GM19099 (cell line): ENCODE data around the gene TAX1BP1.

Experiments used
- POLR2A ChIP-seq: IDR thresholded peaks from 3 replicates; pipeline ENCODE4 v1.6.1; 2011; ENCODE audit warnings: low read depth; ENCODE audit not compliant: insufficient read length; ENCODE audit errors: extremely low read depth

The TAX1BP1 gene

DNA sequence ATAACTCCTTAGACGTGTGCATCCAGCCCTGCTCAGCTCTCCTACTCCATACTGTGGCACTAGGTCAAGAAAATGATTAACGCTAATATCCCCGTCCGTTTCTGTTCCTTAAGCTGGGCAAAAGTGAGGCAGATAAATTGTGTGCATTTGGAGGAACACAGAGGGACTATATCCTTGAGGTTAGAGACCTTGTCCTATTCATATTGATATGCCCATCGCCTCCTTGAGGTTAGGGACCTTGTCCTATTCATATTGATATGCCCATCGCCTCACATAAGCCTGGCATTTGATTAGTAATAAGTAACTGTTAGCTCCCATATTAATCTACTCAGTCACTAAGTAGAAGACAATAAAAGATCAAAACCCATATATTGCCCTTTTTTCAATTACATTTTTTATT lies 12.9 kb upstream of the TAX1BP1 start:
- no peak for TF ChIP-seq POLR2A

DNA sequence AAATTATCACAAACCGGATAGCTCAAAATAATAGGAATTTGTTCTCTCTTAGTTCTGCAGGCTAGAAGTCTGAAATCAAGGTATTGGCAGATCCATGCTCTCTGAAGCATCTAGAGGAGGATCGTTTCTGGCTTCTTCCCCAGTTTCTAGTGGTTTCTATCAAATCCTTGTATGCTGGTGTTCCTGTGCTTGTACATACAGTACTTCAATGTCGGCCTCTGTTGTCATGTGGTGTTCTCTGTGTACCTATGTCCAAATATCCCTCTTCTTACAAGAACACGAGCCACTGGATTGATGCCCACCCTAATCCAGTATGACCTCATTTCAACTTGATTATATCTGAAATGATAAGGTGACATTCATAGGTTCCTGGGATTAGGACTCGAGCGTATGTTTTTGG lies 9.8 kb upstream of the TAX1BP1 start:
- TF ChIP-seq POLR2A = no peak

DNA sequence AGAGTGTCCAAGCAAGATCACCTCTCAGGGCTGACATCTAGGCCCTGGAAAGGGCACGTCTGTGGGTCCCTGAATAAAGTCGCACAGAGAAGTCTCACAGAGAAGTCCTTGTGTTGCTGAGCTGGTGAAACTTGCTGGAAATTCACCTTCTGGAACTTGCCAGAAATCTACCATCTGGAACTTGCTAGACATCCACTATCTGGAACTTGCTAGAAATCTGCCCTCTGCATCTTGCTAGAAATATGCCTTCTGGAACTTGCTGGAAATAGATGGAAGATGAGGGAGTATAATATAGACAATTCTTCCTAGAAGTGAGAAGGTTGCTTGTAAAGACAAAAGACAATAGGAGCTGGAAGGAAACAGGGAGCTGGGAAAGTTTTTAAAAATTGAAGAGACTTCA lies 5.4 kb upstream of the TAX1BP1 start:
- no peak for TF ChIP-seq POLR2A

DNA sequence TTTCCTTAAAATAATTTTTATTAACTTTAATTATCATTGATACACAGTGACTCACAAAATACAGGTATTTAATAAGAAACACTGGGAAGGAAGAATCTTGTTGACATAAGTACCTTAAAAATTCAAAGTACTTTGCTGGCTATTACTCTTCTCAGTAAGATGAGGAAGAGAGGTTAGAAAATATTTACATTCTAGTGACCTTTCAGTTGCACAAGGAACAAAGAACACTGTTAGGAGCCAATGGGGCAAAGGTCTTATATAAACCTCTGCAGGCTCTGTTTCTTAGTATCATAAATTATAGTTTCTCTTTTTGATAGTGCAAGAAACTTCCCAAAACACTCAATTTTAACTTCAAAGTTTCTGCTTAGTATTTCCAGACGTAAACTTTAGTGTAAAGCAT lies 4.8 kb upstream of the TAX1BP1 start:
- TF ChIP-seq POLR2A = no peak

DNA sequence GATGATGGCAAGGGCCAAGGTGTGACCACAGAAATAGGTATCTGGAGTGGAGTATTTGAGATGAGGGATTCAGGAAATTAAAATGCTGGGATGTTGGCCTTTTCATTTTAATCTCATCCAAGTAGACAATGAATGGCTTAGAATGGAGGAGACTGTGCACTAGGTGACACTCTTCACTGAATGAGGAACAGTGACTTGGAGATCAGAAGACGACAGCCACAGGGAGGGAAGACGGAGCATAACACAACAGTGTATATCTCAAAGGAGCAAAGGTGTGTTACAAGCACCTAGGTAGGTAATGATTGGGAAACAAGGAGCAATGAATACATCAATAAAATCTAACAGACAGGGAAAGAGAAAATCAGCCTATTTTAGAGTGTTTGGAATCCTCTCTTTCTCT lies 4.1 kb upstream of the TAX1BP1 start:
- no peak for TF ChIP-seq POLR2A

DNA sequence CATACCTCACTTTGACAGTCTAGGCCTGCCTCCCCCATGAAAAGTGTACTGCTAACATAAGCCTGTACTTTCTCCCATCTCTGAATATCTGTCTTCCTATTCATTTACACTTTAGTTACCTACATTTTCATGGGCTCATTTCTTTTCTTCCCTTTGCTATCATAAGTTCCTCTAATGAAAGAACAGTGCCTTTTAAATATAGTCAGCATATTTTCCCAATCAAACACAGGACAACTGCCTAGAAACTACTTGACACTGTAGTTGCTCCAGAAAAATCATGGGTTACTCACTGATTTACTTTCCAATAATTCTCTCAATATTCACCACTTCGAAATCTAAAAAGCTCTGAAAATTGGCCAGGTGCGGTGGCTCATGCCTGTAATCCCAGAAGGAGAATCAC lies 2.8 kb upstream of the TAX1BP1 start:
- TF ChIP-seq POLR2A = no peak

DNA sequence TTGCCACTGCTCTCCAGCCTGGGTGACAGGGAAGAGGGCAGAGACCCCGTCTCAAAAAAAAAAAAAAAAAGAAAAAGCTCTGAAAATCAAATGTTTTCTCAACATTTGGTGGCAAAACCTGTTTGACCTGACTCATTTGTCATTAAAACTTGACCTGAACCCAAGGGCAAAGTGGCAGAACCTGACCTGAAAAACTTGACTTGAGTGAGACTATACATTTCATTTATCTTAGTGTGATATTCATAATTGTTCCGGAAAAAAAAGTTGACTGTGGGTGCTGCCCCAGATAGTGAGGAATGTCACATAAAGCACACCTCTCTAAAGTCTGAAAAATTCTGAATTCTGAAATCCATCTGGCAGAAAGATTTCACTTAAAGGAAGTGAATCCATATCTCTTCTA lies 2.3 kb upstream of the TAX1BP1 start:
- no peak for TF ChIP-seq POLR2A

DNA sequence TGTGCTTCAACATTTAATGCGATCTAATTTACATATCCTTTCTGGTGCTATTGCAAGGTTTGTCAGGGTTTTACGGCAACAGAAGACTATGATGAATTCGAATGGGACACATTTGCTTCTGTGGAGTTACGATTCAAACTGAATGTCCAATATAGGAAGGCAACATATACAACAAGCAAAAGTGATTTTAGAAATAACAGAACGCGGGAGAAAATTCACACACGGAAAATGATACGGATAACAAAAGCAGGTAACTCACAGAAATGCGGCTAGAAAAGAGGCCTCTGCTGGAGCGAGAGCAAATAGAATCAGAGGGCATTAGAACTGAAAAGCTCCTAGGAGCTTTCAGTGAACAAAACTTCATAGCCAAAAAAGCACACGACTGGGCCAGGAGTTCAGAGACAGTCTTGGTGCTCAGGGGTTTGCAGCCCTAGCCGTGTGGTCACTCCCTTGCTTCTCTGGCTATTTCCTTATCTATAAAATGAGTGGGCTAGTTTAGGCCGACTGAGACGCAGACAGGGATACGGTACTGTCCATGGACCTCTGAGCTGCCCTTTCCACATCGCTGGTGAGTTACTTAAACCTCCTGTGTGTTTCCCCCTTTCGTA lies 557 bp upstream of the TAX1BP1 start:
- no peak for TF ChIP-seq POLR2A

DNA sequence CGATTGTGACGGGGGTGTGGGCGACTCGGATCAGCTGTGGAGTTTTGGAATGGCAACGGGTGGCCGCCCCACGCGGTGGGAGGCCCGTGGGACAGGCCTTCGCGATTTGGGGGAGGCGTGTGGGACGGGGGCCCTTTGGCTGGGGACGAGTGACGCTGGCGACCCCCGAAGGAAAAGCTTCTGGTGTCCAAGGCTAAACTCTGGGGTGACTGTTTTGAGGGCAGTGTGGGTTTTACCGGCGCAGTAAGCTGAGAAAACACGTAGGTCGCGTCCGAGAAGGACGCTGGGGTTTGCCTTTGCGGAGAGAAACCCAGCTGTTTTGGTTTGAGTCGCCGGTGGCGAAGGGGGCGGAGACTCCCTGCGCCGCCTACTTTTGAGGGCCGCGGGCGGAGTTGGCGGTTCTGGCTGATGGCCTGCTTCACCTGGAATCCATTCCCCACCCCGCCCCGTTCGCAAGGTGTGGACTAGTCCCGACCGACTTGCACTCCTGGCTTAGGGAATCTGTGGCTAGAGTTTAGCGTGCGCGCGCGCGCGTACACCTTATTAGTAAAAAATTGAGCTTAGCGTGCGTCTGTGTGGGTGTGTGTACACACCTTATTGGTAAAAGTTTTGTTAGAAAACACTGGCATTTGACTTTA lies 606 bp downstream of the TAX1BP1 start:
- peak; percentile 60 for TF ChIP-seq POLR2A

DNA sequence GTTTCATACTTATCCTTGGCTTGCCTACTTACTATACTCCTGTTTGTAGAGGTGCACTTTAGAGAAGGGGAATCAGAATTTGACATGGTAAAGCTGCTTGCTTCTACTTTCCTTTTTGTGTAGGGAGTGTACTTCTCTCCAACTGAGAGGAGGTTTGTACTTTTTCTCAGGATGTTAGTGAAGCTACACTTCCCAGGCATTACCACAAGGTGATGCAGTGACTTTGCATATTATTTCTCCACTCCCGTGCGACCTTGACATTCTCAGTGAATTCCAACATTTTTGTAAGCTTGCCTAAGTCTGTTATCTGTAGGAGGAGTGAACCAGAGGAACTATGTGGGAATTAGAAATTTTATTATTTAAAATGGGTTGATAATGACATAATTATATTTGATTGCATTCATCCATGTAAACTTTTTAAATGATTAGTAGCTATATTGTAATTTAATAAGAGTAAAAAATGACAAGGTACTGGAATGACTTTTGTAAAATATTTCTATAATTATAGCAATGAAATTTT lies 5.2 kb downstream of the TAX1BP1 start:
- no peak for TF ChIP-seq POLR2A

DNA sequence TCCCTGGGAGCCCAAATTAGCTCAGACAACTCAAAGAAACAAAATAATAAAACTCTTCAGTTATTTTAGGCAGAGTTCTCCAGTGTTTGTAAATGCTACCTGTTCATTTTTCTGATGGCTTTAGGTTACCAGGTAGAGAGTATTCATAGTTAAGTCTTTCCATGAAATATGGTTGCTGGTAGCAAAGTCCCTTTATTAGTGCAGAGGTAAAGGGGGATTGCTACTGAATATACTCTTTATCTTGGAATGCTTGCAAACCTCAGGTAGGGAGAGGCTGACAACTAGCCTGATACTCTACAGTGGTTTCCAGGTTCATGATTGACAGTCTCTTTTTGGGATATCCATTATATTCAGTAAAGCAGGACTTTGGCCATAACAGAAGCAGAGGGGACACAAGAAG lies 6.5 kb downstream of the TAX1BP1 start:
- TF ChIP-seq POLR2A = no peak

DNA sequence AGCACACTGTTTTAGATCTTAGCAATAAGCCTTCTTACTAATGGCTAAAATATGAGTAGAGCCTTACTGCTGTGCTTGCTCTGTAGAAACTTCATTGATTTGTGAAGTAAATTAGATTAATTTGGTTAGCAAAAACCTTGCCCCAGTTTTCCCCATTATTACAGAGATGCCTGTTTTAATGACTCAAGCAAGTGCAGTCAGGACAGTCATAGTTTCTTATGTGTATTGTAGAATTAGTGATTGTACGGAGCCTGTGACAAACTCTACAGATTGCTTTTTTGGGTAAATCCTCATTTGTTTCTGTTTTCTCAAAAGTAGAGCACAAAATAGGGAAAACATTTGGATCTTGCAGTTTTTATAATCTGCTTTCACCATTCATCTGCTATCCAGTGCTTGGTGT lies 7.0 kb downstream of the TAX1BP1 start:
- no peak for TF ChIP-seq POLR2A

DNA sequence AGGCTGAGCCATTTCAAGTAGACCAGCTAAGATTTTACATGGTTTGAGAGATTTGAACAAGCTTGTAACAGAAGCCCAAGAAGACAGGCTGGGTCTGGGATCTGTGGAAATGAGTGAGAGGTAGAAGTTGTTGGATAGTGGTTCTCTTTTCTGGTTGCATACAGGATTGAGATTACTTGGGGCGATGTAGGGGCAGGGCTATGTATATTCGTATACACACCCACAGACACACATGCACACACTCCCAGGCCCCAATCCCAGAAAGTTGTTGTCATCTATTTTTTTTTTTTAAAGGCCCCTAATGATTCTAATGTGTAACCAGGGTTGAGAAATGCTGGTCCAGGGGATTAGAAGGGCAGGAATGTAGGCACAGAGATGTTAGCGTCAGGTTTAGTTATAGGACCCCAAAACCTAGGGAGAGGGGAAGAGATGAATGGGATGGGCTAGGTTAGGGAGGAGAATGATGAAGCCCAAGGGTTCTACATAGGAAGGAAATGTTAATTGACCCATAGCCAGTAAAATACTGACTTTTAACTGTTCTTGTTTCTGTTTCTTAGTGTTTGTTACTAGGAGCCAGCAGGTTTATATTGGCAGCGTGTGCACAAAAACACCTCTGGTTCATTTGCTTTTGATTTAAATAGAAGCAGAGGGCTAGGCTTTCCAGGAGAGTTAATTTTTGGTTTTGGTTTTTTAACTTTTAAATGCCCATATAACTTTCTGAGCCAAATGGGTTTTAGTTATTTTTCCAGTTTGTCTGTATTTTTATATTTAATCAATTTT lies 7.8 kb downstream of the TAX1BP1 start:
- no peak for TF ChIP-seq POLR2A

DNA sequence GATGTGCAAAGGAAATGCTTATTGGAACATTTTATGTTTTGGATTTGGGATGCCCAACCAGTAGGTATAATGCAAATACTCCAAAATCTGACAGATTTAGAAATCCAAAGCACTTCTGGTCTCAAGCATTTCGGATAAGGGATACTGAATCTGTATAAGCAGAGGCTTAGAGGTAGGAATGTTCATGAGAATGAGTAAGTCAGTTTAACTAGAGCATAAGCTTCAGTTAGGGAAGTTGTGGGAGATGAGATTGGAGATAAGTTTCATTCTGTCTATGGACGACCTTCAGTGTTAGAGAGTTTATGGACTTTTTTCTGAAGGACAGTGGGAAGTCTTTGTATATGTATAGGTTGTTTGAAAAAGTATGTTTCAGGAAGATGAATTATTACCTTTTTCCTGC lies 10.4 kb downstream of the TAX1BP1 start:
- no peak for TF ChIP-seq POLR2A

DNA sequence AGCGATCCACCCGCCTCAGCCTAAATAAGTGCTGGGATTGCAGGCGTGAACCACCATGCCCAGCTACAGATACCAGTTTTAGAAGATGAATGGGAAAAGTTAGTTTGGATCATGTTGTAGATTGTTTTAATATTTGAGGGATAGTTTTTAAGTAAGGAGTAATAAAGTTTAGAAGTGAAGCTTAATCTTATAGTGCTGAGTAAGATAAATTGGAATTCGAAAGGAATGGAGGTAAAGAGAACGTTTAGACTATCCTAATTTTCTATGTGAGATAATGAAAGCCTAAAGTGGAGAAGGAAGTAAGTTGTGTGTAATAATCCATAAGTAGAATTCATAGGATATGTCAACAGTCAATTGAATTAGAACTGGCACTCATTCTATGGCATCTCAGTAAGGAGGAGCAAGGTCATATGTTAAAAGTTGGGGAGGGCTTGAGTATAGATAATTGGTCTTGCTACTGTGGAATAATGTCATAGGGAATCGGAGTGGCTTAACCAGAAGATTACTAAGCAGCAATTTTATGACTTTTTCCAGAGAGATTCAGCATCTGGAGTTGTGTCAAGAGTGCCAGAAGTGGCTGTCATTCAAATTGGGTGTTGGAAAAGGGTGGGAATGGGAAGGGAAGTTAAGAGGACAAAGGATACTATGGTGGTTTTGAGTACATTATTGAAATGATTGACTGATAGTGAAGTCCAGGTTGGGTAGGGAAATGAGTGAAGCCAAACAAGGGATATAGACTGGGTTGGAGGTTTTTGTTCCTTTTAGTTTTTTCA lies 12.1 kb downstream of the TAX1BP1 start:
- no peak for TF ChIP-seq POLR2A
